GM19438 (cell line): Measurements from ENCODE around the gene MLNR.

Source experiments
- ATAC-seq: cut with Tn5 transposase; IDR thresholded peaks from one replicate; pipeline ENCODE4 v1.9.1; 2021; ENCODE audit warnings: low read depth; ENCODE audit not compliant: unreplicated experiment

MLNR gene

GRCh38 chr13:49225223-49226042 is 5.3 kb downstream of the MLNR start:
- ATAC-seq = no peak

DNA sequence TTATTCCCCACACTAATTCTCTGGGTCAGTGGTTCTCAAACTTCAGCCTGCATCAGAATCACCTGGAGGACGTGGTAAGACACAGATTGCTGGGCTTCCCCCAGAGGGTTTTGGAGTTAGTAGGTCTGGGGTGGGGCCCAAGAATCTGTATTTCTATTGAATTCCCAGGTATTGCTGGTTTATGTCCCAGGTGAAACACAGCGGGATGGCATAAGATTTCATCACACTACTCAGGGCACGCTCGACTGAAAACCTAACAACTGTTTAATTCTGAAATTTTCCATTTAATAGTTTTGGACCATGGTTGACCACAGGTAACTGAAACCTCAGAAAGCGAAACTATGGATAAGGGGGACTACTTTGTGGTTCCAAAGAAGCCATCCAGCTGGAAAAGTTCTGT is 6.5 kb downstream of the MLNR start:
- no peak for ATAC-seq

DNA sequence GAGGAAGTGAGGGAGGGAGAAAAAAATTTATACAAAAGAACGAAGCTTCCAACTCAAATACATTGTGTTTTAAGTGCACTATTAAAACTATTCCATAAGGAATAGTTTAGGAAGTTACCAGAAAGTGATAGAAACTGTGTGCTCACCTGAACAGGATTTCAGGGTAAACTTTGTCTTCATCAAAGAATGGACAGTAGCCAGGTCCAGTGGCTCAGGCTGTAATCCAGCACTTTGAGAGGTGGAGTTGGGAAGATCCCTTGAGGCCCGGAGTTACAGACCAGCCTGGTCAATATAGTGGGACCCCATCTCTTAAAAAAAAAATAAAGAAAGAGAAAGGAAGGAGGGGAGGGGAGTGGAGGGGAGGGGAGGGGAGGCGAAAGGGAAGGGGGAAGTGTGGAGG is 14.6 kb downstream of the MLNR start:
- ATAC-seq = no peak

DNA sequence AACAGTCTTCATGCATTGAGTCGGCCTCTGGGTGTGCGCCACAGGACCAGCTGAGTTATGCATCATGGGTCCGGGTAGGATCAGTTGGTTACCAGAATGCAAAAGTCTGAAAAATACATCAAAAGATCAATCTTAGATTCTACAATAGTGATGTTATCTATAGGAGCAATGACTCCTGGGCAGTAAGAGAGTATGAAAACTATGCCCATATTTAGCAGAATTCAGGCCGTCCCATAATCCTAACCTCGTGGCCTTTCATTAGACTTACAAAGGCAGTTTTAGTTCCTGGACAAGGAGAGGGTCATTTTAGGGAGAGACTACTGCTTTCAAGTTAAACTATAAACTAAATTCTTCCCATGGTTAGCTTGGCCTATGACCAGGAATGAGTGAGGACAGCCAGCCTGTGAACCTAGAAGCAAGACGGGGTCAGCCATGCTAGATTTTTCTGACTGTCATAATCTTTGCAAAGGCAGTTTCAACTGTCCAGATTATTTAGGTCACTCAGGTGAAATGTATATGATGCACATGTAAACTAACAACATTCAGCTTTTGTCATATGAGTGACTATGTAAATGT is 15.8 kb downstream of the MLNR start:
- ATAC-seq = no peak

- ATAC-seq = no peak
These were observed 18.5 kb downstream of the MLNR start for GRCh38 chr13:49238621-49239020.

GRCh38 chr13:49240017-49240416 is 19.9 kb downstream of the MLNR start:
- no peak for ATAC-seq

DNA sequence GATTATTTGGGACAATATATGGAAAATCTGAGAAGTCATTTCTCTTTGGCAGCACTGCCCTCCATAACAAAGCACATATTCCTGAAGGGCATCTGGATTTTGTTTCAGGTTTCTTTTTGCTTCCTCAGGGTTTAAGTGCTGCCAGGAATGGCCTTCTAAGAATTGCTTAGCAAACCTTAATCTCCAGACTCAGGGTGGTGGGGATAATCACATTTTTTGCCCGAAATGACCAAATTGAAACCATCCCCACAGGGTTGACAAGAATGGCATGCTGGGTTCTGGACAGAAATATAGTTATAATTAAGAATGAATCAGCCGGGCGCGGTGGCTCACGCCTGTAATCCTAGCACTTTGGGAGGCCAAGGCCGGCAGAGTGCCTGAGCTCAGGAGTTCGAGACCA is 21.2 kb downstream of the MLNR start:
- no peak for ATAC-seq

DNA sequence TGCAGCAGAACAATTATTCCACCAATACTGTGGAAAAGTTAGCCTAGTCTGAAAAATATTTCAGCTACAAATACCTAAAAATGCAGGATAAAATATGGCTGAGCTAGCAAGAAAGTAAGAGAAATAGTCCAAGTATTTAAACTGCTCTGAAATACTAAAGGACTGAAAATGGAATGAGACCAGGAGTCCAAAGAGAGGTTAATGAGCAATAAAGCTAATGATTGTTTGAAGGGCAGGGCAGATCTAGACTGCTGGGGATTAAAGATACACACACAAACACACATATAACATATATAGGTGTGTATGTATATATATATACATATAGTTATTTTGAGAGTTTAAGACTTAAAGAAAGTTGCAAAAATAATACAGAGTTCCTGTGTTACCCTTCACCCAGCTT is 25.0 kb downstream of the MLNR start:
- no peak for ATAC-seq

- peak; percentile 36 for ATAC-seq
These were observed 26.9 kb downstream of the MLNR start for GRCh38 chr13:49246850-49247642.

DNA sequence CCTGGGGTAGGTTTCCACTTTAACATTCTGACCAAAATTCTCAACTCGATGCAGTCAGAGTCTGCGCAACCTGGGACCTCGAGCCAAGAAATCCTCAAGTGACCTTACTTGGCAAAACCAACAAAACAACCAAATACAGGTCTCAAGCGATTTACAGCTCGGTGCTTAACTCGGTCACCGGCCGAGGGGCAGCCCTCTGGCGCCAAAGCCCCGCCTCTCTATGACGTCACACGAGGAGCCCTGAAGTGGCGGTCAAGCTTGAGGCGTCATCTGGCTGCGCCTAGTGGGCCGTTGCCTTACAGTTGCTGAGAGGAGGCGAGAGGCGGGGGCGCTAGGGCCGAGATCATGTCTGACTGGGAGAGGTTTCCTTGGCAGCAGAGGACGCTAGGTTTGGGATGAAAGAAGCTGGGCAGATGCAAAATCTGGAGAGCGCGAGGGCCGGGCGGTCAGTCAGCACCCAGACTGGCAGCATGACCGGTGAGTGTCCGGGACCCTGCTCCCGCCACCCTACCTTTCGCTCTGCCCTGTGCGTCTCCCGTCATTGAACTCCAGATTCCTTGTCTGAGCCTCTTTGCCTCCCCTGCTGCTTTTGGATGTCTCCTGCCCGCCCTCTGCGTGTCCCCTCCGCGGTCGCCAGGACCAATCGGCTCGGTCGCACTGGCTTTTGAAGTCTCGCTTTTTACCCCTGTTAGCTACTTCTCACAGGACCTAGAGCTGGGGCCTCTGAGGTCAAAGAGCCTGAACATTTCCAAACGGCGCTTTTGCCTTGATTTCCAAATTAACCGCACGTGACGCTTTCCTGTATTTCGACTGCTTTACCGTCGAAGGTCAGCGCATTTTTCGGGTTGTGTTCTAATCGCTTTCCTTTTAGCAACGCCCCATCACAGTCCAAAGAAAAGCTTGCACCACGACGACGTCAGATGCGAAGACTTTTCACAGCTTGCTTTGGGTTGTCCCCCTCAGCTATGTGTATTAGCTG is 27.8 kb downstream of the MLNR start, which contains the start of gene CDADC1:
Gene CDADC1, plus strand, starts transcription at position 283 of the 979 bp plus-strand sequence. Its CDS starts 113 bp downstream, at position 396.
- ATAC-seq = peak; percentile 96

DNA sequence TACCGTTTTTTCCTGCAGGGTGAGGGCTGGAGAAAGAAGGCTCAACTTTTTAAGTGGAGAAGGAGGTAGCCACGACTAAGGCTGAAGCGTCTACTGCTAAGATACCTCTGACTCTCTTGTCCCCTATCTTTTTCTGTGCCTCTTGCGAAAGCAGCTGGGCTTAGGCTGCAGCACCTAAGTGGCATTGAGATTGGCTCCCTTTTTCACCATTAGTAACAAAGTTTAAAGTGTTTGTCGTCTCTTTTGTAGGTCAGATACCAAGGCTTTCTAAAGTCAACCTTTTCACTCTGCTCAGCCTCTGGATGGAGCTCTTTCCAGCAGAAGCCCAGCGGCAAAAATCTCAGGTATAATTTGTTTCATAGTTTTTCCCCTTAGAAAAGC is 28.5 kb downstream of the MLNR start:
- no peak for ATAC-seq

GRCh38 chr13:49251326-49251725 is 31.2 kb downstream of the MLNR start:
- no peak for ATAC-seq

- ATAC-seq = no peak
These were observed 33.2 kb downstream of the MLNR start for GRCh38 chr13:49253310-49253709.

- ATAC-seq = no peak
These were observed 33.9 kb downstream of the MLNR start for GRCh38 chr13:49254007-49254406.

DNA sequence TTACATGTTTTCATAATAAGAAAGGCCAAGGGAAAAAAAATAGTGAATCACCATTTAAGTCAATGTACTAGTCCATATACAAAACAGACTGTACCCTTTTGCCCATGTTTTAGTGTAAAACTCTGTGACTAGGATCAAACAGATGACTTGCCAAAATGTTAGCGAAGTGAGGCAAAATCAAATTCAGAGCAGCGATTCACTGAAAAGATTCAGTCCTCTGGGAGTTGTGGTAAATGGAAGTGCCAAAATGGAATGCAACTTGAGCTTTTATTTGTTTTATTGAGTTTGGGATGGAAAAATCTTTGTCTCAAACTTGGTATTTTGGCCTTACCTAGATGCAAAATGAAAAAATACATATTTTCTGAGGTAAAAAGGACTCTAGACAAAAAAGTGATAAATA is 36.7 kb downstream of the MLNR start:
- ATAC-seq = no peak

- no peak for ATAC-seq
These were observed 38.1 kb downstream of the MLNR start for GRCh38 chr13:49258089-49258796.

DNA sequence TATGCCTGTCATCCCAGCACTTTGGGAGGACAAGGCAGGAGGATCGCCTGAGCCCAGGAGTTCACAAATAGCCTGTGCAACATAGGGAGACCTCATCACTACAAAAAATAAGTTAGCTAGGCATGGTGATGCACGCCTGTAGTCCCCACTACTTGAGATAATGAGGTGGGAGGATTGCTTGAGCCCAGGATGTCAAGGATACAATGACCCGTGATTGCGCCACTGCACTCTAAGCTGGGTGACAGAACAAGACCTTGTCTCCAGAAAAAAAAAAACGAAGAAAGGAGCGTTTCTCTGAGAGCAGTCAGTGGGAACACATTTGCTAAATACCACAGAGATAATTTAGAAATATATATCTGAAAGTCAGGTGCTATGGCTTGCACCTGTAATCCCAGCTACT is 39.4 kb downstream of the MLNR start:
- ATAC-seq = no peak

DNA sequence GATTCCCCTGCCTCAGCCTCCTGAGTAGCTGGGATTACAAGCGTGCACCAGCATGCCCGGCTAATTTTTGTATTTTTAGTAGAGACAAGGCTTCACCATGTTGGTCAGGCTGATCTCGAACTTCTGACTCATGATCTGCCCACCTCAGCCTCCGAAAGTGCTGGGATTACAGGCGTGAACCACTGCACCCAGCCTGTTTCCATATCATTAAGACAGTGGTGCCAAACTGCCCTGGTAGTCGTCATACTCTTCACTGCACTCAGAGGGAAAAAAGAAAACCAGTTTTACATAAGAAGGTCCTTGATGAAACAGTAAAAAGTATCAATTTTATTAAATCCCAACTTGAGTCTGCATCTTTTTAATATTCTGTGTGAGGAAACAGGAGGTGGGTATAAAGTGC is 42.5 kb downstream of the MLNR start:
- ATAC-seq = no peak

DNA sequence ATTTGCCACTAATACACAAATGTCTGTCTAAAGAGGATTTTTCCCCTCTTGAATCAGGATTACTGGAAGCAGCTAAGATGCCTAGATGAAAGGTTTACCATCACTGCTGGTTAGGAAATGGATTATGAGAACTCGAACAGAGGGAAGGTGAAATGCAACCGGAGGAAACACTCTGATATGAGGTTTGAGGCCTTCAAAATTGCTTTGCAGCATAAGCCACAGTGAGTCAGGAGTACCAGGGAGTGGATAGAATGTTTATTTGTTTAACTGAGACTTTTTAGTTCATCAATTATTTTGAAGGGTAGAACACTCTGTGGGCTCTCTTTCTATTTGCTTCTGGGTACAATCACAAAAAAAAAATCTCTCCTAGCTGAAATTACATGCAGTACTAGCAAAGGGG is 45.7 kb downstream of the MLNR start:
- no peak for ATAC-seq

GRCh38 chr13:49271264-49271663 is 51.1 kb downstream of the MLNR start:
- no peak for ATAC-seq
